Osteocyte (in vitro differentiated cells): ENCODE measurements around the gene FZD8. TPM values are rescaled to one million over a fixed set of nuclear protein-coding genes. Genes with fewer than 3 reads are reported as not detected.

ENCODE experiments used
- DNase-seq: peaks from one replicate; pipeline ENCODE4 v3.0.0; 2021; ENCODE audit warnings: mixed read lengths; ENCODE audit not compliant: unreplicated experiment; ENCODE audit errors: extremely low spot score
- H3K27ac Mint-ChIP-seq: one replicate; pipeline ENCODE4 v1.8.0; 2021; ENCODE audit warnings: mild to moderate bottlenecking, mixed read lengths; ENCODE audit not compliant: unreplicated experiment
- H3K27me3 Mint-ChIP-seq: one replicate; pipeline ENCODE4 v1.8.0; 2021; ENCODE audit warnings: mixed read lengths; ENCODE audit not compliant: unreplicated experiment
- H3K36me3 Mint-ChIP-seq: one replicate; pipeline ENCODE4 v1.8.0; 2021; ENCODE audit warnings: mixed read lengths; ENCODE audit not compliant: unreplicated experiment
- H3K4me1 Mint-ChIP-seq: one replicate; pipeline ENCODE4 v1.8.0; 2021; ENCODE audit warnings: mixed read lengths; ENCODE audit not compliant: unreplicated experiment
- H3K4me3 Mint-ChIP-seq: one replicate; pipeline ENCODE4 v1.8.0; 2021; ENCODE audit warnings: mild to moderate bottlenecking, moderate library complexity, mixed read lengths; ENCODE audit not compliant: unreplicated experiment
- H3K9me3 Mint-ChIP-seq: one replicate; pipeline ENCODE4 v1.8.0; 2021; ENCODE audit warnings: mixed read lengths; ENCODE audit not compliant: unreplicated experiment
- CTCF ChIP-seq: fragments of 200-600 bp; sonication (generic); IDR thresholded peaks from 2 replicates; pipeline ENCODE4 v1.5.0; 2021; ENCODE audit warnings: antibody characterized with exemption, mild to moderate bottlenecking, moderate library complexity
- total RNA-seq: library from RNA; stranded (reverse); gene quantifications from 2 replicates; pipeline ENCODE4 v1.2.1, GENCODE V29; 2021

Gene FZD8
- total RNA-seq, 1 donor from 2014 or later, result 28.7 TPM

GRCh38 chr10:35605191-35605590 is 36.9 kb downstream of the FZD8 start, which contains the start of gene GJD4:
GJD4 (plus strand) TSS chr10:35605341; CDS start chr10:35605568, 227 bp downstream.
- DNase-seq, result no peak
- Mint-ChIP-seq H3K4me1 (peaks cover 6% of the 10 kb centered on the region), H3K27ac (no peak within 1 kb of the TSS), H3K4me3 (no peak within 1 kb of the TSS), H3K9me3 (no peaks in the 10 kb centered on the region), H3K36me3 (no peaks in the 10 kb centered on the region), H3K27me3 (peaks cover 27% of the 10 kb centered on the region)
- TF ChIP-seq CTCF, result no peak

GRCh38 chr10:35600193-35600592 is 41.9 kb downstream of the FZD8 start:
- Mint-ChIP-seq H3K4me3 (no peak overlapping the region), H3K4me1 (no peaks in the 10 kb centered on the region), H3K27me3 (peaks cover 26% of the 10 kb centered on the region), H3K9me3 (no peaks in the 10 kb centered on the region), H3K36me3 (no peaks in the 10 kb centered on the region), H3K27ac (no peak overlapping the region)
- TF ChIP-seq CTCF, result peak; percentile 14
- DNase-seq, result no peak

- H3K9me3 Mint-ChIP-seq, result no peaks in the 10 kb centered on the region
- H3K36me3 Mint-ChIP-seq, result no peaks in the 10 kb centered on the region
- peaks cover 16% of the 10 kb centered on the region for H3K27me3 Mint-ChIP-seq
- no peak overlapping the region for H3K4me3 Mint-ChIP-seq
- H3K4me1 Mint-ChIP-seq, result no peaks in the 10 kb centered on the region
- DNase-seq, result no peak
- peak; percentile 55 for TF ChIP-seq CTCF
- no peak overlapping the region for H3K27ac Mint-ChIP-seq
These were observed 43.7 kb downstream of the FZD8 start for GRCh38 chr10:35598379-35598778.

GRCh38 chr10:35595106-35595505 is 47.0 kb downstream of the FZD8 start:
- no peaks in the 10 kb centered on the region for H3K36me3 Mint-ChIP-seq
- H3K27ac Mint-ChIP-seq, result no peak overlapping the region
- no peak overlapping the region for H3K4me3 Mint-ChIP-seq
- DNase-seq, result no peak
- H3K4me1 Mint-ChIP-seq, result no peaks in the 10 kb centered on the region
- TF ChIP-seq CTCF, result no peak
- H3K27me3 Mint-ChIP-seq, result peaks cover 5% of the 10 kb centered on the region
- peaks cover 13% of the 10 kb centered on the region for H3K9me3 Mint-ChIP-seq

- DNase-seq, result no peak
- Mint-ChIP-seq H3K36me3 (no peaks in the 10 kb centered on the region), H3K27me3 (peaks cover 4% of the 10 kb centered on the region), H3K27ac (no peak overlapping the region), H3K9me3 (peaks cover 13% of the 10 kb centered on the region), H3K4me3 (no peak overlapping the region), H3K4me1 (no peaks in the 10 kb centered on the region)
- TF ChIP-seq CTCF, result no peak
These were observed 47.7 kb downstream of the FZD8 start for GRCh38 chr10:35594115-35595079.
